ENCODE data around the gene ZNF784. TPM values are rescaled to one million over a fixed set of nuclear protein-coding genes. Genes with fewer than 3 reads are reported as not detected.
A peak's percentile ranks its signal among the peaks of the same experiment; 100 is the strongest.

Gene ZNF784
- total RNA-seq, 1 experiment from 2014 or later: 9.9 TPM

DNA sequence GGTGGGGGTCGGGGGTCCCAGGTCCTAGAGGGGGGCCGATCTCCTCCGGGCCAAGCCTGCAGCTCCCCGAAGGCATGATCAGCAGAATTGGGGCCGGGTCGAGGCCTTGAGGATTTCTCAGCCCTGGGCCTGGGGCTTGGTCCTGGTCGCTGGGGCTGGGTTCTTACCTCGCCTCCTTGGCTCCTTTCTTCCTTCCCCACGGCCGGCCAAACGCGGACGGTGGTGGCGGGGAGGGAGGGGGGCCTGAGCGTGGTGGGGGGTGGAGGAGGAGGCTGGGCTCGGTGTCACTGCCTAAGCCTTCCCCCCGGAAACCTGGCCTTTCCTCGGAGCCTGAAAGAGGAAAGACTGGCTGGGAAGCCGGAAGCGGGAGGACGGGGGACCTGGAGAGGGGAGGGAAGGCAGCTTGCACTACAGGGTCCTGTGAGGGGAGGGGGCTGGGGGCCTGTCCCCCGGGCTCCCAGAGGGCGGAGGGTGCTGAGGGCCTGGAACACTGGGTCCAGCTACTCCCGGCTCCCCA is 43.7 kb downstream of the ZNF784 start, which contains the start of gene ZNF579 (continued):
- TF ChIP-seq, protein P1, sequence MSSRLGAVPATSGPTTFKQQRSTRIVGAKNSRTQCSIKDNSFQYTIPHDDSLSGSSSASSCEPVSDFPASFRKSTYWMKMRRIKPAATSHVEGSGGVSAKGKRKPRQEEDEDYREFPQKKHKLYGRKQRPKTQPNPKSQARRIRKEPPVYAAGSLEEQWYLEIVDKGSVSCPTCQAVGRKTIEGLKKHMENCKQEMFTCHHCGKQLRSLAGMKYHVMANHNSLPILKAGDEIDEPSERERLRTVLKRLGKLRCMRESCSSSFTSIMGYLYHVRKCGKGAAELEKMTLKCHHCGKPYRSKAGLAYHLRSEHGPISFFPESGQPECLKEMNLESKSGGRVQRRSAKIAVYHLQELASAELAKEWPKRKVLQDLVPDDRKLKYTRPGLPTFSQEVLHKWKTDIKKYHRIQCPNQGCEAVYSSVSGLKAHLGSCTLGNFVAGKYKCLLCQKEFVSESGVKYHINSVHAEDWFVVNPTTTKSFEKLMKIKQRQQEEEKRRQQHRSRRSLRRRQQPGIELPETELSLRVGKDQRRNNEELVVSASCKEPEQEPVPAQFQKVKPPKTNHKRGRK (CRISPR knock-in tag; IDR thresholded peaks at IDR 0.05; ENCODE audit: borderline replicate concordance): no peak
- no peak for TF ChIP-seq RELA (CRISPR knock-in tag; IDR thresholded peaks at IDR 0.05; ENCODE audit: borderline replicate concordance)

DNA sequence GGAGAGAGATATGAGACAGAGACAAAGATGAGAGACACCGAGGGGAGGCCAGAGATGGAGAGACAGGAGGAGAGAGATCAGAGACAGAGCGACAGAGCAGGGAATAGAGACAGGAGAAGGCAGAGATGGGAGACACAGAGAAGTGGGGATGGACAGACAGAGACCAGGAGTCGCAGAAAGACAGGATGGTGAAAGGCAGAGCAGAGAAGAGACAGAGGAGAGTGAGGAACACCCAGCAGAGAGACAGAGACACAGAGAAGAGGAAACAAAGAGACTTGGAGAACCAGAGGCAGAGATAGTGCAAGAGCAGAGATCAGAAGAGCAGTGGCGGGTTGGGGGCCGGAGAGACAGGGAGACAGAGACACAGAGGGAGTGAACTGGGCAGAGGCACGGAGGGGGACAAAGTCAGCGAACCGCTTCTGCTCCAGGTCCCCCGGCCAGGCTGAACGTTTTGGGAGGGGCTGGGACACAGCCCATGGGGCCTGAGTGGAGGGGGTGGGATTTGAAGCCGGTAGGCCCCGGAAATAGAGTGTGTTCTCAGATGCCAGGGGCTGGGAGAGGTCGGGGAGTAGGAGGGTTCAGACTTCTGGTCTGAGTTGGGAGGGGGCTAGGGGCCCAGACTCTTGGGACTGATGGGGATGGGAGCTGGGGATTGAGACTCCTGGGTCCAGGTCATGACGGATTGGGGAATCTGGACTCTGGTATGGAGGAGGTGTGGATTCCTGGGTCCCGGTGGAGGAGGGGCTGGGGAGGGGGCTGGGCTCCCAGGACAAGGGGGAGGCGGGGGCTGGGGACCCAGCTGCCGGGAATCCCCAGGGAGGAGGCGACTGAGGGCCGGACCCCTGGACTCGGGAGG is 44.4 kb downstream of the ZNF784 start:
- ATAC-seq (peak; percentile 62), DNase-seq (ENCODE audit: low spot score) (peak; percentile 33)
- CTCF ChIA-PET: interaction anchor here (0.7 to 2.0 kb wide), 5 partner anchors 19 to 436 kb away, joined by 4 to 20 read pairs (median 5); partner anchors contain the start of genes FIZ1 and ZNF865
- Mint-ChIP-seq H3K27me3 (ENCODE audit: low read depth) (peaks cover 12% of the 10 kb centered on the region), H3K27ac (peak overlapping the region; percentile 71), H3K4me1 (peaks cover 5% of the 10 kb centered on the region), H3K9me3 (no peaks in the 10 kb centered on the region), H3K4me3 (peak overlapping the region; percentile 86), H3K36me3 (peaks cover 13% of the 10 kb centered on the region)
- TF ChIP-seq ZNF416 (CRISPR knock-in tag; IDR thresholded peaks at IDR 0.05) (no peak), OVOL2 (CRISPR knock-in tag; IDR thresholded peaks at IDR 0.05; ENCODE audit: borderline replicate concordance) (no peak), FOXJ3 (CRISPR knock-in tag; IDR thresholded peaks at IDR 0.05; ENCODE audit: borderline replicate concordance) (no peak), JAZF1 (CRISPR knock-in tag; IDR thresholded peaks at IDR 0.05) (no peak), ESRRA (CRISPR knock-in tag; IDR thresholded peaks at IDR 0.05; ENCODE audit: borderline replicate concordance) (no peak), PRRX2 (CRISPR knock-in tag; IDR thresholded peaks at IDR 0.05) (no peak), GTF2I (CRISPR knock-in tag; conservative IDR thresholded peaks at IDR 0.05) (no peak)
- TF ChIP-seq, protein P2, sequence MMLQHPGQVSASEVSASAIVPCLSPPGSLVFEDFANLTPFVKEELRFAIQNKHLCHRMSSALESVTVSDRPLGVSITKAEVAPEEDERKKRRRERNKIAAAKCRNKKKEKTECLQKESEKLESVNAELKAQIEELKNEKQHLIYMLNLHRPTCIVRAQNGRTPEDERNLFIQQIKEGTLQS (CRISPR knock-in tag; conservative IDR thresholded peaks at IDR 0.05): no peak
- TF ChIP-seq, protein P3, sequence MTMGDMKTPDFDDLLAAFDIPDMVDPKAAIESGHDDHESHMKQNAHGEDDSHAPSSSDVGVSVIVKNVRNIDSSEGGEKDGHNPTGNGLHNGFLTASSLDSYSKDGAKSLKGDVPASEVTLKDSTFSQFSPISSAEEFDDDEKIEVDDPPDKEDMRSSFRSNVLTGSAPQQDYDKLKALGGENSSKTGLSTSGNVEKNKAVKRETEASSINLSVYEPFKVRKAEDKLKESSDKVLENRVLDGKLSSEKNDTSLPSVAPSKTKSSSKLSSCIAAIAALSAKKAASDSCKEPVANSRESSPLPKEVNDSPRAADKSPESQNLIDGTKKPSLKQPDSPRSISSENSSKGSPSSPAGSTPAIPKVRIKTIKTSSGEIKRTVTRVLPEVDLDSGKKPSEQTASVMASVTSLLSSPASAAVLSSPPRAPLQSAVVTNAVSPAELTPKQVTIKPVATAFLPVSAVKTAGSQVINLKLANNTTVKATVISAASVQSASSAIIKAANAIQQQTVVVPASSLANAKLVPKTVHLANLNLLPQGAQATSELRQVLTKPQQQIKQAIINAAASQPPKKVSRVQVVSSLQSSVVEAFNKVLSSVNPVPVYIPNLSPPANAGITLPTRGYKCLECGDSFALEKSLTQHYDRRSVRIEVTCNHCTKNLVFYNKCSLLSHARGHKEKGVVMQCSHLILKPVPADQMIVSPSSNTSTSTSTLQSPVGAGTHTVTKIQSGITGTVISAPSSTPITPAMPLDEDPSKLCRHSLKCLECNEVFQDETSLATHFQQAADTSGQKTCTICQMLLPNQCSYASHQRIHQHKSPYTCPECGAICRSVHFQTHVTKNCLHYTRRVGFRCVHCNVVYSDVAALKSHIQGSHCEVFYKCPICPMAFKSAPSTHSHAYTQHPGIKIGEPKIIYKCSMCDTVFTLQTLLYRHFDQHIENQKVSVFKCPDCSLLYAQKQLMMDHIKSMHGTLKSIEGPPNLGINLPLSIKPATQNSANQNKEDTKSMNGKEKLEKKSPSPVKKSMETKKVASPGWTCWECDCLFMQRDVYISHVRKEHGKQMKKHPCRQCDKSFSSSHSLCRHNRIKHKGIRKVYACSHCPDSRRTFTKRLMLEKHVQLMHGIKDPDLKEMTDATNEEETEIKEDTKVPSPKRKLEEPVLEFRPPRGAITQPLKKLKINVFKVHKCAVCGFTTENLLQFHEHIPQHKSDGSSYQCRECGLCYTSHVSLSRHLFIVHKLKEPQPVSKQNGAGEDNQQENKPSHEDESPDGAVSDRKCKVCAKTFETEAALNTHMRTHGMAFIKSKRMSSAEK (CRISPR knock-in tag; IDR thresholded peaks at IDR 0.05; ENCODE audit: borderline replicate concordance): no peak
- POLR2A ChIA-PET: interaction anchor here (1.1 kb wide), 1 partner anchor 30 kb away, joined by 3 read pairs; no protein-coding TSS in a partner anchor

DNA sequence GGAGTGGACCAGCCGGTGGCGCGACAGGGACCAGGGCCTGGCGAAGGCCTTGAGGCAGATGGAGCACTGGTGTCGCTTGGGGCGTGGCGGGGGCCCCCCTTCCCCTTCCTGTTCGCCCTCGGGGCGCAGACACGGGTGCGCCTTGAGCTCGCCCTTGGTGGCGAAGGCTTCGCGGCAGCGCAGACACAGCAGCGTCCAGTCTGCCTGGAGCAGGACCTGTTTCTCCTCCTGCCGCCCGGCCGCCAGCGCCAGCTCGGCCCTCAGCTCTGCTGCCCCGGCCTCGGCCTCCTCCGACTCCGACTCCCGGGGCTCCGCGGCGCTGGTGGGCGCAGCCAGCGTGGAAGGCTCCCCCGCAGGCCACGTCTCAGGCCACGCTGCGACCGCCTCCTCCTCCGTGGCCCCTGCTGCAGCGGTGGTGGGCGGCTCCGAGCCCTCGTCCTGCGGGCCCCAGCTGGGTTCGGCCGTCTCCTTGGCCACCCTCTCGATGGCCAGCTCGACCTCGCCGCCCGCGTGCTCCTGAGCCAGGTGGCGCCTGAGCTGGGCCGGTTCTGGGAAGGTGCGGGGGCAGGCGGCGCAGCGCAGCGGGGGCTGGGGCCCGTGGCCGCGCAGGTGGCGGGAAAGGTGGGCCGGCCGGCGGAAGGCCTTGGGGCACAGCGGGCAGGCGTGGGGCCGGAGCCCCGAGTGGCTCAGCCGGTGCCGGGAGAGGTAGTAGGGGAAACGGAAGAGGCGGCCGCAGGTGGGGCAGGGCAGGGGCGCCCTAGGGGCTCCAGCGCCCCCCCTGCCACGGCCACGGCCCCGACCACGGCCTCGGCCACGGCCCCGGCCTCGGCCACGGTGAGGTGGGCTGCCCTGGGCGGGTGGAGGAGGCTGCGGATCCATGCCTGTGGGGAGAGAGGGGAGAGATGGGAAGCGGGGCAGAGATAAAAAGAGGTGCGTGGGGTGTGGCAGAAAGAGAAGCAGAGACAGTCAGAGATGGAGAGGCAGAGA is 45.3 kb downstream of the ZNF784 start:
- peaks cover 5% of the 10 kb centered on the region for H3K4me1 Mint-ChIP-seq
- no peaks in the 10 kb centered on the region for H3K9me3 Mint-ChIP-seq
- H3K4me3 Mint-ChIP-seq: peak overlapping the region; percentile 86
- CTCF ChIA-PET: no interaction called here
- no peak for DNase-seq (ENCODE audit: low spot score)
- H3K27me3 Mint-ChIP-seq (ENCODE audit: low read depth): peaks cover 4% of the 10 kb centered on the region; the same call in 1 of the 2 replicates
- H3K27ac Mint-ChIP-seq: peak overlapping the region; percentile 71
- ATAC-seq: no peak
- peaks cover 13% of the 10 kb centered on the region for H3K36me3 Mint-ChIP-seq
- POLR2A ChIA-PET: no interaction called here
- no peak for TF ChIP-seq FOXK1 (CRISPR knock-in tag; IDR thresholded peaks at IDR 0.05)
- TF ChIP-seq ZNF138 (CRISPR knock-in tag; conservative IDR thresholded peaks at IDR 0.05): no peak
- no peak for TF ChIP-seq OVOL2 (CRISPR knock-in tag; IDR thresholded peaks at IDR 0.05; ENCODE audit: borderline replicate concordance)
- no peak for TF ChIP-seq JUN (CRISPR knock-in tag; IDR thresholded peaks at IDR 0.05)
- no peak for TF ChIP-seq FOXJ3 (CRISPR knock-in tag; IDR thresholded peaks at IDR 0.05; ENCODE audit: borderline replicate concordance)
- no peak for TF ChIP-seq SP1 (CRISPR knock-in tag; conservative IDR thresholded peaks at IDR 0.05)
- TF ChIP-seq ZNF219 (CRISPR knock-in tag; IDR thresholded peaks at IDR 0.05; ENCODE audit: borderline replicate concordance): no peak
- TF ChIP-seq ZBTB21 (CRISPR knock-in tag; IDR thresholded peaks at IDR 0.05; ENCODE audit: borderline replicate concordance): no peak
- no peak for TF ChIP-seq CREM (CRISPR knock-in tag; IDR thresholded peaks at IDR 0.05)
- no peak for TF ChIP-seq RORB (CRISPR knock-in tag; IDR thresholded peaks at IDR 0.05)
- TF ChIP-seq TP53 (CRISPR knock-in tag; IDR thresholded peaks at IDR 0.05): no peak
- TF ChIP-seq, protein P4, sequence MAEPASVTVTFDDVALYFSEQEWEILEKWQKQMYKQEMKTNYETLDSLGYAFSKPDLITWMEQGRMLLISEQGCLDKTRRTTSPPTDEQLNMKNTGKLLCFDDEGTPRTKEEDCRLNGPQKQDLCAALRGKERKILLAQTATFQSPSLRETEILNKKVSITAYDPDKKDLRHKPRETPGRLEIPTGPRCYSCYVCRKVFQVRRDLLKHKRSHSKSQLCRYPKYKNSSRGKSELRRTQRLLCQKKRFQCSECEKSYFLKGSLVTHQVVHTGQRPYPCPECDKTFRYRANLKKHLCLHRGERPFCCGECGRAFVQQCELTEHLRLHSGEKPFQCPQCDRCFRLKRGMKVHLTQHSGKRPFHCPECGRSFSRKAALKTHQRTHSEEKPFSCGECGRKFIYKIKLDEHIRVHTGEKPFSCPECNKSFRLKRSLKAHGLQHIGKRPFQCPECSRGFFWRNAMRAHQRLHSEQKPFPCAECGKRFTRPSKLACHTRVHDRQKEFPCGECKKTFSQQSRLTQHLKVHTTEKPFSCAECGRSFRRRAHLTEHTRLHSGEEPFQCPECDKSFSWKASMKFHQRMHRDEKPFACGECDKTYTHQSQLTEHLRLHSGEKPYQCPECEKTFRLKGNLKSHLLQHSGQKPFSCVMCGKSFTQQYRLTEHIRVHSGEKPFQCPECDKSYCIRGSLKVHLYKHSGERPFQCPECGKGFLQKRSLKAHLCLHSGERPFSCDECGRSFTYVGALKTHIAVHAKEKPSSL (CRISPR knock-in tag; conservative IDR thresholded peaks at IDR 0.05): no peak
- no peak for TF ChIP-seq ZNF671 (CRISPR knock-in tag; IDR thresholded peaks at IDR 0.05)
